Neural cell (in vitro differentiated cells): ENCODE results near the gene FAM53B. TPM values are rescaled to one million over a fixed set of nuclear protein-coding genes. Genes with fewer than 3 reads are reported as not detected.

Experiments
- H2AFZ ChIP-seq: fragments of 200-600, 300-800 bp; sonication (generic), shearing (Covaris generic); 2 replicates; pipeline ENCODE4 v1.6.0; 2014; ENCODE audit warnings: low read depth, mild to moderate bottlenecking, antibody characterized with exemption, low read length, moderate library complexity
- H3F3A ChIP-seq: fragments of 200-600 bp; shearing (Covaris generic); 2 replicates; pipeline ENCODE4 v1.6.1; 2016; ENCODE audit warnings: mild to moderate bottlenecking, moderate library complexity, mixed read lengths, antibody characterized with exemption, low read length; ENCODE audit not compliant: insufficient read depth, poor library complexity, severe bottlenecking
- H3K27ac ChIP-seq: fragments of 200-600, 300-800 bp; sonication (generic), shearing (Covaris generic); 2 replicates; pipeline ENCODE4 v1.5.1; 2014; ENCODE audit warnings: mild to moderate bottlenecking, low read length, moderate library complexity
- H3K27me3 ChIP-seq: fragments of 300-800, 200-600 bp; sonication (generic), shearing (Covaris generic); 2 replicates; pipeline ENCODE4 v1.6.0; 2014; ENCODE audit warnings: mild to moderate bottlenecking, low read depth, low read length, moderate library complexity; ENCODE audit not compliant: insufficient read depth
- H3K36me3 ChIP-seq: fragments of 300-800, 200-600 bp; sonication (generic), shearing (Covaris generic); 2 replicates; pipeline ENCODE4 v1.5.1; 2014; ENCODE audit warnings: mild to moderate bottlenecking, antibody characterized with exemption, low read length, moderate library complexity; ENCODE audit not compliant: insufficient read depth
- H3K4me2 ChIP-seq: fragments of 300-800, 200-600 bp; sonication (generic), shearing (Covaris generic); 2 replicates; pipeline ENCODE4 v1.6.0; 2014; ENCODE audit warnings: mild to moderate bottlenecking, low read length
- H3K4me3 ChIP-seq: fragments of 300-800, 200-600 bp; sonication (generic), shearing (Covaris generic); 2 replicates; pipeline ENCODE4 v1.5.1; 2014; ENCODE audit warnings: mild to moderate bottlenecking, low read length, moderate library complexity
- H3K79me2 ChIP-seq: fragments of 200-600 bp; shearing (Covaris generic); replicated peaks from 2 replicates; pipeline ENCODE4 v1.6.0; 2014; ENCODE audit warnings: mild to moderate bottlenecking, low read length, moderate library complexity; ENCODE audit not compliant: insufficient read depth
- H3K9ac ChIP-seq: fragments of 300-800, 200-600 bp; sonication (generic), shearing (Covaris generic); 2 replicates; pipeline ENCODE4 v1.6.1; 2016; ENCODE audit warnings: mild to moderate bottlenecking, low read length, mixed read lengths
- H3K9me2 ChIP-seq: fragments of 200-600 bp; shearing (Covaris generic); 2 replicates; pipeline ENCODE4 v1.6.1; 2016; ENCODE audit warnings: mild to moderate bottlenecking, low read length, mixed read lengths; ENCODE audit not compliant: insufficient read depth
- H3K9me3 ChIP-seq: fragments of 200-600, 300-800 bp; sonication (generic), shearing (Covaris generic); 2 replicates; pipeline ENCODE4 v1.6.1; 2016; ENCODE audit warnings: mild to moderate bottlenecking, mixed run types, low read length, moderate library complexity, mixed read lengths
- H4K20me1 ChIP-seq: fragments of 200-600 bp; shearing (Covaris generic); 2 replicates; pipeline ENCODE4 v1.6.1; 2016; ENCODE audit warnings: mild to moderate bottlenecking, mixed run types; ENCODE audit not compliant: insufficient read depth
- CTCF ChIP-seq: fragments of 450-650 bp; IDR thresholded peaks from 2 replicates; pipeline ENCODE4 v1.5.1; 2014; ENCODE audit warnings: antibody characterized with exemption, mild to moderate bottlenecking, moderate library complexity; ENCODE audit not compliant: poor library complexity, severe bottlenecking
- EP300 ChIP-seq: fragments of 450-650 bp; conservative IDR thresholded peaks from 2 replicates; pipeline ENCODE4 v1.6.1; 2014; ENCODE audit warnings: antibody characterized with exemption, mild to moderate bottlenecking, moderate library complexity; ENCODE audit not compliant: poor library complexity, severe bottlenecking
- EZH2 ChIP-seq: fragments of 200-600, 300-800 bp; shearing (Covaris generic), sonication (generic); IDR thresholded peaks from 2 replicates; pipeline ENCODE4 v1.6.1; 2014; ENCODE audit warnings: antibody characterized with exemption, low read length, borderline replicate concordance, mild to moderate bottlenecking; ENCODE audit not compliant: insufficient read depth, poor library complexity, severe bottlenecking
- MXI1 ChIP-seq: fragments of 450-650 bp; conservative IDR thresholded peaks from 2 replicates; pipeline ENCODE4 v1.6.1; 2014; ENCODE audit warnings: antibody characterized with exemption, mild to moderate bottlenecking; ENCODE audit not compliant: poor library complexity, severe bottlenecking
- POLR2AphosphoS5 ChIP-seq: IDR thresholded peaks from 2 replicates; pipeline ENCODE4 v1.6.1; 2012
- RAD21 ChIP-seq: fragments of 450-650 bp; conservative IDR thresholded peaks from 2 replicates; pipeline ENCODE4 v1.6.1; 2014; ENCODE audit warnings: antibody characterized with exemption, mild to moderate bottlenecking, moderate library complexity
- REST ChIP-seq: IDR thresholded peaks from 2 replicates; pipeline ENCODE4 v1.6.1; 2012; ENCODE audit warnings: borderline replicate concordance
- SMC3 ChIP-seq: fragments of 450-650 bp; conservative IDR thresholded peaks from 2 replicates; pipeline ENCODE4 v1.6.1; 2014; ENCODE audit warnings: antibody characterized with exemption, mild to moderate bottlenecking, moderate library complexity; ENCODE audit not compliant: poor library complexity
- TAF1 ChIP-seq: IDR thresholded peaks from 2 replicates; pipeline ENCODE4 v1.6.1; 2012; ENCODE audit warnings: low read depth
- polyA plus RNA-seq: library from polyadenylated mRNA; depleted of rRNA; stranded (reverse); fragments of >200 nt; gene quantifications from 2 replicates; pipeline ENCODE4 v1.2.3, GENCODE V29; 2014

Gene FAM53B
- polyA plus RNA-seq, 1 donor from 2014 or later = 21.8 TPM

- Histone ChIP-seq H3K9ac (no peak overlapping the region), H2AFZ (no peak overlapping the region), H3K27ac (no peak overlapping the region), H3K4me2 (no peak overlapping the region), H4K20me1 (no peaks in the 10 kb centered on the region), H3K9me3 (no peaks in the 10 kb centered on the region), H3K27me3 (no peaks in the 10 kb centered on the region), H3K79me2 (no peaks in the 10 kb centered on the region), H3K4me3 (no peak overlapping the region), H3F3A (no peaks in the 10 kb centered on the region), H3K9me2 (no peaks in the 10 kb centered on the region), H3K36me3 (no peaks in the 10 kb centered on the region)
- TF ChIP-seq EZH2 (no peak), REST (no peak), RAD21 (no peak), CTCF (no peak), MXI1 (no peak), POLR2AphosphoS5 (no peak), TAF1 (no peak)
Observed at GRCh38 chr10:124696446-124697392, 47.5 kb downstream of the FAM53B start.

- Histone ChIP-seq H2AFZ (no peak overlapping the region), H3F3A (no peaks in the 10 kb centered on the region), H3K27ac (no peak overlapping the region), H3K4me2 (no peak overlapping the region), H3K36me3 (no peaks in the 10 kb centered on the region), H4K20me1 (no peaks in the 10 kb centered on the region), H3K9me2 (no peaks in the 10 kb centered on the region), H3K79me2 (no peaks in the 10 kb centered on the region), H3K27me3 (no peaks in the 10 kb centered on the region), H3K9ac (no peak overlapping the region), H3K4me3 (no peak overlapping the region), H3K9me3 (no peaks in the 10 kb centered on the region)
- TF ChIP-seq CTCF = no peak
- no peak for TF ChIP-seq MXI1
- TF ChIP-seq EP300 = no peak
- TF ChIP-seq RAD21 = no peak
- TF ChIP-seq TAF1 = no peak
- no peak for TF ChIP-seq REST
- TF ChIP-seq EZH2 = no peak
- TF ChIP-seq SMC3 = no peak
- no peak for TF ChIP-seq POLR2AphosphoS5
Observed at GRCh38 chr10:124695259-124695658, 48.9 kb downstream of the FAM53B start.
